ENCODE measurements around the gene KXD1.
"Not testable (repeated sequence)": the region's sequence is repeated elsewhere in the genome, so short reads cannot be mapped to it uniquely, and the experiment has no call there.

The KXD1 gene

DNA sequence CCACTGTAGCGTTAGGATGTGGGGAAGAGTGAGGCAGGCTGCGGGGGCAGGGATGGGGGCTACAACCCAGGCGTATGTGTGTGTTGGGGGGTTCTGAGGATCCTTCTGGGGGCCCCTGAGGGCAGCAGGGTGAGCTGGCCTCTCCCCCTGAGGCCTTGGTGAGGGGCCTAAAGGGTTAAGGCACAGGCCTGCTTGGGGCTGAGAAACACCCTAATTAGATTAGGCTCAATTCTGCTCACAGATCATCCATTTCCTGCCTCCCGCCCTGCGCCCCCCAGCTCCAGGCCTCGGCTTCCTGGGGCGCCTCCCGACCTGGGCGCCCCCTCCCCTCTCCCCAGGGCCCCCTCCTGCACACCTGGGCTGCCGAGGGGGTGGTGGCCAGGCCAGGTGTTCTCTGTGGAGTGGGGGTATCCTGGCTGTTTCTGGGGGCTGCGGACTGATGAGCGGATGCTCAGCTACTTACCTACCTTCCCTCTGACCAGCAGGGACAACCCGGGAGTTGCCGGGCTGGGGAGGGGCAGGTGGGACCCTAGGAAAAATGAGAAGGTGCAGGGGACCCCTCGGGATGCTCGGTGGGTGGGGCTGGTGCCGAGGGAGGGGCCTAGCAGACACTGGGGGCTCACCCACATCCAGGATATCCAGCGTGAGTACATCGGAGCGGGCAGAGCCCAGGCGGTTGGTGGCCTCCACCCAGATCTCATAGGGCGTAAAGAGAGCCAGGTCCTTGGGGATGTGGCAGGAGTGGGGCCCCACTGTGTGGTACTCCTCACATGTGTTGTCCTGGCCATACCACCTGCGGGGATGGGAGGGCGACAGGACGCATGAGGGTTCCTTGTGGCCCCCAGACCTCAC lies 40.4 kb downstream of the KXD1 start:
- H3K4me3 ChIP-seq (ENCODE audit: low read depth, low read length): no peak overlapping the region
- TF ChIP-seq, protein P1, sequence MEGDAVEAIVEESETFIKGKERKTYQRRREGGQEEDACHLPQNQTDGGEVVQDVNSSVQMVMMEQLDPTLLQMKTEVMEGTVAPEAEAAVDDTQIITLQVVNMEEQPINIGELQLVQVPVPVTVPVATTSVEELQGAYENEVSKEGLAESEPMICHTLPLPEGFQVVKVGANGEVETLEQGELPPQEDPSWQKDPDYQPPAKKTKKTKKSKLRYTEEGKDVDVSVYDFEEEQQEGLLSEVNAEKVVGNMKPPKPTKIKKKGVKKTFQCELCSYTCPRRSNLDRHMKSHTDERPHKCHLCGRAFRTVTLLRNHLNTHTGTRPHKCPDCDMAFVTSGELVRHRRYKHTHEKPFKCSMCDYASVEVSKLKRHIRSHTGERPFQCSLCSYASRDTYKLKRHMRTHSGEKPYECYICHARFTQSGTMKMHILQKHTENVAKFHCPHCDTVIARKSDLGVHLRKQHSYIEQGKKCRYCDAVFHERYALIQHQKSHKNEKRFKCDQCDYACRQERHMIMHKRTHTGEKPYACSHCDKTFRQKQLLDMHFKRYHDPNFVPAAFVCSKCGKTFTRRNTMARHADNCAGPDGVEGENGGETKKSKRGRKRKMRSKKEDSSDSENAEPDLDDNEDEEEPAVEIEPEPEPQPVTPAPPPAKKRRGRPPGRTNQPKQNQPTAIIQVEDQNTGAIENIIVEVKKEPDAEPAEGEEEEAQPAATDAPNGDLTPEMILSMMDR (IDR thresholded peaks at IDR 0.05; ENCODE audit: borderline replicate concordance, insufficient read depth, low read depth, low read length): no peak

DNA sequence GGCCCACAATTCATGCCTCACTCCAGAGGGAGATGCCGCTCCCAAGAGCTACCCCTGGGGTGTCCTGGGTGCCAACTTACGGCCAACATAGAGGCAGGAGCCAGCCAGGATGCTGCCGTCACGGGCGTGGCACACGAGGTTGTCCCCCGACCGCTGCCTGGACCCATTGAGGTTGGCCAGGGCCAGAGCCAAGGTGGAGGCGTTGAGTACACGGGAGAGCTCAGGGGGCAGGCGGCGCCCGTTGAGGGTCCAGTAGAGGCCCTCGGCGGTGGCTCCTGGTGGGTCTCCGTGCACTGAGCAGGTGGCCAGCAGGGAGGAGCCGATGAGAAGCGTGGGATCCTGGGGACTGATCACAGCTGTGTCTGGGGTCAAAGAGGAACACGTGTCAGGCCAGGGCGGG lies 41.8 kb downstream of the KXD1 start:
- H3K4me3 ChIP-seq (ENCODE audit: low read depth, low read length): no peak overlapping the region
- TF ChIP-seq, protein P1 (IDR thresholded peaks at IDR 0.05; ENCODE audit: borderline replicate concordance, insufficient read depth, low read depth, low read length): no peak

DNA sequence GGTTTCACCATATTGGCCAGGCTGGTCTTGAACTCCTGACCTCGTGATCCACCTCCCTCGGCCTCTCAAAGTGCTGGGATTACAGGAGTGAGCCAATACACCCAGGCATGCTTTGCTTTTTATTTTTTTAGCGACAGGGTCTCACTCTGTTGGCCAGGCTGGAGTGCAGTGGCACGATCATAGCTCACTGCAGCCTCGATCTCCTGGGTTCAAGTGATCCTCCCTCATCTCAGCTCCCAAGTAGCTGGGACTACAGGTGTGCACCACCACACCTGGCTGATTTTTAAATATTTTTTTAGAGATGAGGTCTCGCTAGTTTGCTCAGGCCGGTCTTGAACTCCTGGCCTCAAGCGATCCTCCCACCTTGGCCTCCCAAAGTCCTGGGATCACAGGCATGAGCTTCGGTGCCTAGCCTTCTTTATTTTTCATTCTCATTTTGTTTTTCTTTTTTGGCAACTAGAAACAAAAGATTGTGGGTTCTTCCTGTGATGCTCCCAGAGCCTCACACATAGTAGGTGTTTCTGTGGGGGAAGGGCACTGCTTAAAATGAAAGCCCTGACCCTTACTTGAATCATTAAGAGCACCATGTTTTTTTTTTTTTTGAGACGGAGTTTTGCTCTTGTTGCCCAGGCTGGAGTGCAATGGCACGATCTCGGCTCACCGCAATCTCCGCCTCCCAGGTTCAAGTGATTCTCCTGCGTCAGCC lies 43.2 kb downstream of the KXD1 start:
- not testable (repeated sequence) for H3K4me3 ChIP-seq (ENCODE audit: low read depth, low read length)

DNA sequence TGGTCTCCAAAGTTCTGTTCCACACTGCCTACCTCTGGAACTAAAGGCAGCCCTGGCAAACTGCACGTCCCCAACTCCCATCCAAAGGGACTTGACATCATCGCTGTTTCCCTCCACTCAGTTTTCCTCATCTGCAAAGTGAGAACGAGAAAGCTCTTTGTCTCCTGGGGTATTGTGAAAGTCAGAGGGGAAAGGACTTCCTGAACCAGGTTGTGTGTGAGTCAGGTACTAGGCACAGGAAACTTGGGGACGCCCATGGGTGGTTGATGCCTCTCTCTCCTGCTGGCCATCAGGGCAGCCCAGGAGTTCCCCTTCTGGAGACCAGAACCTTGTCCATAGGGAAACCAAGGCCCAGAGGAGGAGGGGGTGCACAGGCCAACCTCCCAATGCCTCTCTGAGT lies 44.2 kb downstream of the KXD1 start:
- TF ChIP-seq, protein P1 (IDR thresholded peaks at IDR 0.05; ENCODE audit: borderline replicate concordance, insufficient read depth, low read depth, low read length): no peak
- H3K4me3 ChIP-seq (ENCODE audit: low read depth, low read length): no peak overlapping the region

DNA sequence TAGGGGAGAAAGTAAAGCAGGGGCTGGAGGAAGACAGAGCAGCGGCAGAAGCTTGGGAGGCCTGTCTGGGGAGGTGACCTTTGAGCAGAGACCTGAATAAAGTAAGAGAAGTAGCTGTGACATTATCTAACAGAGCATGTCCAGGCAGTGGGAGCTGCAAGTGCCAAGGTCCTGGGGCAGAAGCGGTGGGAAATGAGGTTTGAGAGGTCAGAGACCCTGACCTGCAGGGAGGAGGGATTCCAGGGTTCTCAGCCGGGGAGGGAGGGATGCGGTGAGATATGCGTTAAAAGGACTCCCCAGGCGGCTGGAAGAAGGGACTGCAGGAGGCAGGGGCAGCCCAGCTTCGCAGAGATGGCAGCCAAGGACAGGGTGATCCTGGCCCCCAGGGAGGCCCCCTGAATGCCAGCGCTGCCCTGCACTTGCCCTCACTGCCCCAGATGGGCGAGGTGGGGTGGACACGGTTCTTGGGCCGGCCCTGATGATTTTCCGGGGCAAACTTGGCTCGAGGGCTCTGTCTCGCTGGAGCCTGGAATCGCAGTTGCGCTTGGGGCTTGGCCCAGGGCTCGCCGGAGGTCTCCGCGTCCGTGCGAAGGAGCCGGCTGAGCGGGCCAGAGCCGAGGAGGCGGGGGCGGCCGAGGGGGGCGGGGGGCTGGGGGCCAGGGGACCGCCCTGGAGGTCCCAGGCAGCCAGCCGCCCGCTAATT lies 45.7 kb downstream of the KXD1 start:
- H3K4me3 ChIP-seq (ENCODE audit: low read depth, low read length): no peak overlapping the region
- TF ChIP-seq, protein P1 (IDR thresholded peaks at IDR 0.05; ENCODE audit: borderline replicate concordance, insufficient read depth, low read depth, low read length): peak; percentile 30; the same call in 1 of the 2 replicates

DNA sequence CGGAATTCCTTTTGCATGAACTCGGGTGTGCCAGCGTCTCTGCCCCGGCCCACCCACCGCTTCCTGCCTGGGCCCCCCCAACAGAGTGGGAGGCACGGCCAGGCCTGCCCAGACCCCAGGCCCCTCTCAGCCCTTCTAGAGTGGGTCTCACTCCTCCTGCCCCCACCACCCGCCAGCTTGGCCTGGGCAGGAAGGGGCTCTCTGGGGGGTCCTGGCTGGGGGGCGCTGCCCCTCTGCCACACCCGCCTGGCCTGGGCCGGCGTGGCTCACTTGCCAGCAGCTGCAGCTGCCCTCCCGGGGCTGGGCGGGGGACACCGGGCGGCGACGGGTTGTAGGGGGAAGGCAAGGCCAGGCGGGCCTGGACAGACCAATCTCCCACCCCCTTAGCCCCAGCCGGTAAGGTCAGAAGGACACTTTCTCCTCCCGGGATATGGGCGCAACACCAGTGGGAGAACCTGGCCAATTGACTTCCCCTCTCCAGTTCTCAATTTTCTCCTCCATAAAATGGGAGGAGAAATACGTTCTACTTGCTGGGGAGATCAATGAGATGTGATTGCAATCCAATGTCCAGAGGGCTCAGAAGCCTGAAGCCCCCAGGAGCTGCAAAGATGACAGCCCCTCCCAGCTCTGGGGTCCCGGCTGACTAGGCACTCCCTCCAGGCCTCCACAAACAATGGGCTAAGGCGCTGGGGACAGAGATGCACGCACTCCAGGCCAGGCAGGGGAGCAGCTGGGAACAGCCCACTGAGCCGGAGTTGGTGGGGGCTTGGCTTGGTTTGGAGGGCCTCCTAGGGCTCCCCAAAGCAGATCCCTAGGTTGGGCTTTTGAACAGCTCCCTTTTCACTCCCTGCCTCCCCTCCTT lies 46.5 kb downstream of the KXD1 start:
- no peak overlapping the region for H3K4me3 ChIP-seq (ENCODE audit: low read depth, low read length)
- TF ChIP-seq, protein P1 (IDR thresholded peaks at IDR 0.05; ENCODE audit: borderline replicate concordance, insufficient read depth, low read depth, low read length): no peak

DNA sequence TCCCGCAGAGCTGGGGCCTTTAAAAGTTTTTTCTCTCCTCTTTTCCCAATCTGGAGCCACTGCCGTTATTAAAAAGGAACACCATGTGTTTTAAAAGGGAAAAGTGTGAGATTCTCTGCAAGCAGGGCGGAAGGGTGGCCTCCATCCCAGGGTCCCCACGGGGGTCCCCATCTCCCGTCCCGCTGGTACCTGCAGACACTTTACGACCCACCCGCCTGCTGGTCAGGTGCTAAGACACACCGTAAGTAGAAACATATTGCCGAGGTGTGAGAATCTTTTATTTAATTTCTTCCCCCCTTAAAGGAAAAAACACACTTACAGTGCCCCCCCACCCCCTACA lies 47.1 kb downstream of the KXD1 start:
- no peak overlapping the region for H3K4me3 ChIP-seq (ENCODE audit: low read depth, low read length)
- TF ChIP-seq, protein P1 (IDR thresholded peaks at IDR 0.05; ENCODE audit: borderline replicate concordance, insufficient read depth, low read depth, low read length): no peak
